T-cell (primary cell): Measurements from ENCODE around the gene TEX52. TPM values are rescaled to one million over a fixed set of nuclear protein-coding genes. Genes with fewer than 3 reads are reported as not detected.

Source experiments
- ATAC-seq, 4 experiments: fragments of 200-7000 bp in 3 of 4; fragments of 150-1000 bp in 1 of 4; cut with Tn5 transposase; replicated peaks in 1 of 4; 1 replicate in 3 of 4; 2 replicates in 1 of 4; pipeline ENCODE4 v1.10.0; 2021; ENCODE audit warnings: moderate library complexity in 3 of 4, mild to moderate bottlenecking in 2 of 4, moderate number of reproducible peaks in 1 of 4
- CTCF ChIA-PET, 2 donors: fragments of 300-600 bp; sonication (Branson Sonifier 250); formaldehyde crosslinking; loops; one replicate each; lab custom pipeline; 2022; ENCODE audit warnings: antibody characterized with exemption in 2 of 2; lab: Charles Lee
- POLR2A ChIA-PET, 2 donors: fragments of 300-600 bp; sonication (Branson Sonifier 250); formaldehyde crosslinking; loops; one replicate each; lab custom pipeline; 2022; ENCODE audit warnings: antibody characterized with exemption in 2 of 2; lab: Charles Lee
- DNase-seq, 35 experiments: peaks; one replicate each; pipeline versions ENCODE4 v3.0.0 to v3.0.0-alpha.2; 2013 to 2023
- H3K27ac ChIP-seq: one replicate; pipeline ENCODE4 v1.5.1; 2013; ENCODE audit warnings: low read length
- H3K27me3 ChIP-seq, 2 experiments: replicated peaks in 1 of 2; 1 replicate in 1 of 2; 2 replicates in 1 of 2; pipeline versions ENCODE4 v1.6.1 to v1.7.0; 2013; ENCODE audit warnings: low read length in 1 of 2, mixed read lengths in 1 of 2; ENCODE audit not compliant: control insufficient read depth in 2 of 2, insufficient read depth in 2 of 2; ENCODE audit errors: extremely low read depth in 1 of 2
- H3K36me3 ChIP-seq, 2 donors: 1 replicate in 1 of 2; 2 replicates in 1 of 2; pipeline versions ENCODE4 v1.6.1 to v1.7.0; 2013; ENCODE audit warnings: low read length in 1 of 2; ENCODE audit not compliant: control insufficient read depth in 2 of 2, insufficient read depth in 1 of 2; ENCODE audit errors: extremely low read depth in 1 of 2
- H3K4me1 ChIP-seq, 2 experiments: 1 replicate in 1 of 2; 2 replicates in 1 of 2; pipeline versions ENCODE4 v1.6.1 to v1.7.0; 2013; ENCODE audit warnings: low read length in 2 of 2, mixed read lengths in 1 of 2; ENCODE audit not compliant: insufficient read depth in 2 of 2, control insufficient read depth in 1 of 2; ENCODE audit errors: extremely low read depth in 1 of 2
- H3K4me3 ChIP-seq, 2 donors: 1 replicate in 1 of 2; 2 replicates in 1 of 2; pipeline versions ENCODE4 v1.5.1 to v1.7.0; 2013; ENCODE audit warnings: mild to moderate bottlenecking in 2 of 2, low read length in 1 of 2, moderate library complexity in 1 of 2; ENCODE audit not compliant: control insufficient read depth in 1 of 2; ENCODE audit errors: extremely low read depth in 1 of 2
- H3K9me3 ChIP-seq: 2 replicates; pipeline ENCODE4 v1.7.0; 2013
- H3K27ac Mint-ChIP-seq, 2 donors: one replicate each; pipeline ENCODE4 v1.8.0; 2020 to 2021; ENCODE audit warnings: mild to moderate bottlenecking in 2 of 2, mixed read lengths in 2 of 2
- H3K27me3 Mint-ChIP-seq, 2 donors: one replicate each; pipeline ENCODE4 v1.8.0; 2021 to 2022; ENCODE audit warnings: mixed read lengths in 2 of 2
- H3K36me3 Mint-ChIP-seq: one replicate; pipeline ENCODE4 v1.8.0; 2021; ENCODE audit warnings: mixed read lengths
- H3K4me1 Mint-ChIP-seq, 3 donors: one replicate each; pipeline ENCODE4 v1.8.0; 2020 to 2022; ENCODE audit warnings: mixed read lengths in 3 of 3, mild to moderate bottlenecking in 1 of 3
- H3K4me3 Mint-ChIP-seq, 3 donors: one replicate each; pipeline ENCODE4 v1.8.0; 2020 to 2022; ENCODE audit warnings: mild to moderate bottlenecking in 3 of 3, mixed read lengths in 3 of 3, moderate library complexity in 3 of 3
- H3K9me3 Mint-ChIP-seq, 3 donors: one replicate each; pipeline ENCODE4 v1.8.0; 2020 to 2022; ENCODE audit warnings: mixed read lengths in 3 of 3
- WGBS: methylation state at CpG from one replicate; pipeline ENCODE4 v1.1.5; 2013; ENCODE audit warnings: missing lambda C conversion rate; ENCODE audit not compliant: insufficient coverage; 5-methylcytosine and 5-hydroxymethylcytosine counted together
- total RNA-seq, 35 experiments: library from RNA in 6 of 35; stranded (reverse) in 6 of 35; fragments of 120-200 nt in 1 of 35; gene quantifications; one replicate each; pipeline versions ENCODE4 v1.2.1 to v1.2.4 and lab custom pipeline; 2013 to 2026

The TEX52 gene
- total RNA-seq, 5 donors from 2014 or later (not counting 1 experiment from before 2014, with no cell fraction given): not detected

GRCh38 chr12:2842948-2843347, 13.9 kb downstream of the TEX52 start:
- Histone ChIP-seq H3K27ac (no peak overlapping the region), H3K4me1 (no peaks in the 10 kb centered on the region), H3K9me3 (no peaks in the 10 kb centered on the region), H3K27me3 (no peaks in the 10 kb centered on the region), H3K4me3 (no peak overlapping the region), H3K36me3 (peaks cover 6 to 48% of the 10 kb centered on the region in 2 donors)
- 100% methylated on average over 1 of the region's 5 CpGs for WGBS
- DNase-seq: no peak
- Mint-ChIP-seq H3K27ac (no peak overlapping the region), H3K4me3 (no peak overlapping the region), H3K4me1 (no peaks in the 10 kb centered on the region), H3K9me3 (no peaks in the 10 kb centered on the region), H3K27me3 (no peaks in the 10 kb centered on the region), H3K36me3 (peaks cover 43% of the 10 kb centered on the region)
- ChIA-PET CTCF (no interaction called here), POLR2A (no interaction called here)
- no peak for ATAC-seq

- Histone ChIP-seq H3K4me1 (no peaks in the 10 kb centered on the region), H3K27me3 (no peaks in the 10 kb centered on the region), H3K27ac (no peak overlapping the region), H3K36me3 (peaks cover 6 to 50% of the 10 kb centered on the region in 2 donors), H3K4me3 (no peak overlapping the region), H3K9me3 (no peaks in the 10 kb centered on the region)
- no peak for ATAC-seq
- no peak for DNase-seq
- H3K4me3 Mint-ChIP-seq: no peak overlapping the region
- POLR2A ChIA-PET: no interaction called here
- WGBS: 94% methylated on average over 4 of the region's 9 CpGs
- H3K36me3 Mint-ChIP-seq: peaks cover 39% of the 10 kb centered on the region
- CTCF ChIA-PET: no interaction called here
- H3K27ac Mint-ChIP-seq: no peak overlapping the region
- H3K27me3 Mint-ChIP-seq: no peaks in the 10 kb centered on the region
- no peaks in the 10 kb centered on the region for H3K9me3 Mint-ChIP-seq
- no peaks in the 10 kb centered on the region for H3K4me1 Mint-ChIP-seq
Measured at GRCh38 chr12:2841056-2841650, 15.7 kb downstream of the TEX52 start.

- Histone ChIP-seq H3K9me3 (no peaks in the 10 kb centered on the region), H3K27me3 (no peaks in the 10 kb centered on the region), H3K4me1 (peaks cover 0 to 7% of the 10 kb centered on the region in 2 experiments), H3K27ac (no peak overlapping the region), H3K36me3 (peaks cover 4 to 28% of the 10 kb centered on the region in 2 donors), H3K4me3 (no peak overlapping the region)
- POLR2A ChIA-PET: interaction anchor here in 1 of 2 donors (0.6 kb wide), 1 partner anchor 17 kb away, joined by 4 read pairs; no protein-coding TSS in a partner anchor
- CTCF ChIA-PET: no interaction called here
- 92% methylated on average over 7 of the region's 8 CpGs for WGBS
- Mint-ChIP-seq H3K27me3 (no peaks in the 10 kb centered on the region), H3K27ac (no peak overlapping the region), H3K4me3 (no peak overlapping the region), H3K36me3 (peaks cover 34% of the 10 kb centered on the region), H3K9me3 (no peaks in the 10 kb centered on the region), H3K4me1 (peaks cover 3 to 14% (median 8%) of the 10 kb centered on the region in 3 donors)
- no peak for DNase-seq
- ATAC-seq: no peak
Measured at GRCh38 chr12:2836574-2836973, 20.3 kb downstream of the TEX52 start.

DNA sequence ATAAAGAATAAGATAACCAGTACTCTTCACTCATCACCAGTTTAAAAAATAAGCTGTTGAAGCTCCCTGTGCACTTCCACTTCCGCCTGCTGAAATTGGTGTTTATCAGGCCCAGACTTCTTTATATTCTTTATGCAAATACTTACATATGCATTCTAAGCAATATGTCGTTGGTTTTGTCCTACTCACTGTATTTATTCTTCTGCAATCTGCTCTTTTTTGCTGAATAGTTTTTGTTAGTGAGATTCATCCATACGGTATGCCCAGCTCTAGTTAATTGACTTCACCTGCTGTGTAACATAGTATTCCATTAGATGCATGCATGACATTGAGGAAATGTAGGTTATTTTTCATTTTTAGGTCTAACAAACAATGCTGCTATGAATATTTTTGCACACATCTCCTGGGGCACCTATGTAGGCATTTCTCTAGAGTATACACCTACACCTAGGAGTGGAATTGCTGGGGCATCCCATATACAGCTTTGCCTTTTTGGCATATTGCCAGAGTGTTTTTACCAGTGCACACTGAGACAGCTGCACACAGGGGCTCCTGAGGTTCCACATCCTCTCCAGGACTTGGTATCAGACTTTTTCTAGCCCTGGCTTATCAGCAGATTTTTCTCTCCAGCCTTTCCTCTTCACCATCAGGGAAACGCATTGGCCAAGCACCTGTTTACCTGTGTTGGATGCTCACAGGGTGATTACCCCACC, 21.0 kb downstream of the TEX52 start:
- Histone ChIP-seq H3K4me1 (peaks cover 0 to 7% of the 10 kb centered on the region in 2 experiments), H3K27ac (no peak overlapping the region), H3K9me3 (no peaks in the 10 kb centered on the region), H3K27me3 (no peaks in the 10 kb centered on the region), H3K36me3 (peaks cover 4 to 25% of the 10 kb centered on the region in 2 donors), H3K4me3 (no peak overlapping the region)
- H3K27me3 Mint-ChIP-seq: no peaks in the 10 kb centered on the region
- H3K4me1 Mint-ChIP-seq: peaks cover 3 to 14% (median 8%) of the 10 kb centered on the region in 3 donors
- no peaks in the 10 kb centered on the region for H3K9me3 Mint-ChIP-seq
- peaks cover 36% of the 10 kb centered on the region for H3K36me3 Mint-ChIP-seq
- H3K27ac Mint-ChIP-seq: peak overlapping the region in 1 of 2 donors; percentile 17
- CTCF ChIA-PET: no interaction called here
- DNase-seq (no peak), ATAC-seq (no peak)
- H3K4me3 Mint-ChIP-seq: no peak overlapping the region
- WGBS: 100% methylated on average over 1 of the region's 4 CpGs
- POLR2A ChIA-PET: interaction anchor here in 1 of 2 donors (0.6 kb wide), 1 partner anchor 1433 kb away, joined by 6 read pairs; no protein-coding TSS in a partner anchor

DNA sequence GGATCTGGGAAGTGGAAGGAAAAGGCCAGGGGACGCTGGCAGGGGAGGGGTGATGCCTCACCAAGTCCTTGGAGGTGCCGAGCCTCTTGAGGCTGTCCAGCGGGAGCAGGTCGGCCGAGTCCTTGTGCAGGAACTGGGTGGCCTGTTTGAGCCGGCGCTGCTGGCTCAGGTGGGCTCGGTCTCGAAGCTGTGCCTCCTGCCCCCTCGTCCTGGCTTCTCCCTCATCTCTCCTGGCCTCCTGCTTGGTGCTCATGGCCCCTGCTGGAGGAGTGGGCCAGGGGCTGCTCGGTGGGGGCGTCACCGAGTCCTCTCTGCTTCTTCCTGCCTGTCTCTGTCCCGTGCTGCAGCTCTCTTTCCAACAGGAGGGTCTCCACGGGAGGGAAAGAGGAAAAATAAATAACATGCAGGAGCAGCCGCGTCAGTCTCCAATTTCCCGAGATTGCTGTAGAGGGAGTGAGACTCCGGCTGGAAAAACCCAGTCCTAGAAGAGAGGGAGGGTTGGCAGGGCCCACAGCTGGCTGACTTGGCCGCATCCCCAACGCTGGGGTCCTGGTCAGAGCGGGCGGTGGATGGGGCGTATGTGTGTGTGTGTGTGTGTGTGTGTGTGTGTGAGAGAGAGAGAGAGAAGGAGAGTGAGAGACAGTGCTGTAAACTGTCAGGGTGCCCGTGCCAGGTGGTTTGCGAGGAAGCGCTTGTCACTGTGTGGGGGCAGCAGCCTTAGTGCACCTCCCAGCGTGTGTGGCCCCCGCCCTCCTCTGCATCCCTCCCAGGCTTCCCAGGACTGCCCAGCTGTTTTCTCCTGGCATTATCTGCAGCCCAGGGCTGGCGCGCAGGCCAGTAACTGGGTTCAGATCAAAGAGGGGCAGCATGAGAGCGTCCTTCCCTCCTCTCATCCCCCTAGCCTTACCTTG, 22.0 kb downstream of the TEX52 start, which contains the start of gene NRIP2:
Gene NRIP2, minus strand, starts transcription at position 455 of the 911 bp plus-strand sequence. Its CDS starts 52 bp downstream, at position 403.
- Mint-ChIP-seq H3K27me3 (no peaks in the 10 kb centered on the region), H3K4me3 (no peak within 1 kb of the TSS), H3K4me1 (peaks cover 3 to 14% (median 8%) of the 10 kb centered on the region in 3 donors), H3K9me3 (no peaks in the 10 kb centered on the region), H3K36me3 (peaks cover 37% of the 10 kb centered on the region), H3K27ac (peak within 1 kb of the TSS in 1 of 2 donors; percentile 17)
- 61% methylated on average over 22 of the region's 32 CpGs for WGBS
- Histone ChIP-seq H3K27me3 (no peaks in the 10 kb centered on the region), H3K27ac (no peak within 1 kb of the TSS), H3K9me3 (no peaks in the 10 kb centered on the region), H3K4me3 (no peak within 1 kb of the TSS), H3K36me3 (peaks cover 4 to 30% of the 10 kb centered on the region in 2 donors), H3K4me1 (peaks cover 0 to 7% of the 10 kb centered on the region in 2 experiments)
- POLR2A ChIA-PET: no interaction called here
- DNase-seq (no peak), ATAC-seq (no peak)
- CTCF ChIA-PET: no interaction called here

GRCh38 chr12:2833810-2834209, 23.0 kb downstream of the TEX52 start:
- Mint-ChIP-seq H3K36me3 (peaks cover 32% of the 10 kb centered on the region), H3K27ac (no peak overlapping the region), H3K9me3 (no peaks in the 10 kb centered on the region), H3K4me1 (peaks cover 3 to 14% (median 8%) of the 10 kb centered on the region in 3 donors), H3K27me3 (no peaks in the 10 kb centered on the region), H3K4me3 (no peak overlapping the region)
- no peak overlapping the region for H3K4me3 ChIP-seq
- peaks cover 0 to 7% of the 10 kb centered on the region in 2 experiments for H3K4me1 ChIP-seq
- no peak overlapping the region for H3K27ac ChIP-seq
- H3K9me3 ChIP-seq: no peaks in the 10 kb centered on the region
- no peak for DNase-seq
- ChIA-PET POLR2A (interaction anchor here in 1 of 2 donors (0.6 kb wide), 1 partner anchor 51 kb away, joined by 3 read pairs; no protein-coding TSS in a partner anchor), CTCF (no interaction called here)
- peaks cover 0 to 22% of the 10 kb centered on the region in 2 donors for H3K36me3 ChIP-seq
- 83% methylated on average over 2 of the region's 9 CpGs for WGBS
- ATAC-seq: no peak
- H3K27me3 ChIP-seq: no peaks in the 10 kb centered on the region
